Coronary artery (tissue), 2 donors: ENCODE results near the gene KNOP1.

Experiments
- DNase-seq: peaks from one replicate; pipeline ENCODE4 v3.0.0-alpha.2; 2017; ENCODE audit warnings: low spot score
- H3K27ac ChIP-seq, 2 donors: fragments of 200-600 bp; sonication (generic); one replicate each; pipeline ENCODE4 v1.5.1; 2016 to 2019
- H3K4me3 ChIP-seq: fragments of 200-600 bp; sonication (generic); 2 replicates; pipeline ENCODE4 v1.5.1; 2016; ENCODE audit warnings: mild to moderate bottlenecking, moderate library complexity
- TF ChIP-seq, protein P1 (sequence below): fragments of 200-600 bp; sonication (generic); IDR thresholded peaks from one replicate; pipeline ENCODE4 v1.5.1; 2019; ENCODE audit warnings: antibody characterized with exemption

Gene KNOP1

GRCh38 chr16:19657831-19658230 lies 60.2 kb downstream of the KNOP1 start:
- H3K27ac ChIP-seq, result no peak overlapping the region
- H3K4me3 ChIP-seq, result no peak overlapping the region
- no peak for DNase-seq
- TF ChIP-seq, protein P1, sequence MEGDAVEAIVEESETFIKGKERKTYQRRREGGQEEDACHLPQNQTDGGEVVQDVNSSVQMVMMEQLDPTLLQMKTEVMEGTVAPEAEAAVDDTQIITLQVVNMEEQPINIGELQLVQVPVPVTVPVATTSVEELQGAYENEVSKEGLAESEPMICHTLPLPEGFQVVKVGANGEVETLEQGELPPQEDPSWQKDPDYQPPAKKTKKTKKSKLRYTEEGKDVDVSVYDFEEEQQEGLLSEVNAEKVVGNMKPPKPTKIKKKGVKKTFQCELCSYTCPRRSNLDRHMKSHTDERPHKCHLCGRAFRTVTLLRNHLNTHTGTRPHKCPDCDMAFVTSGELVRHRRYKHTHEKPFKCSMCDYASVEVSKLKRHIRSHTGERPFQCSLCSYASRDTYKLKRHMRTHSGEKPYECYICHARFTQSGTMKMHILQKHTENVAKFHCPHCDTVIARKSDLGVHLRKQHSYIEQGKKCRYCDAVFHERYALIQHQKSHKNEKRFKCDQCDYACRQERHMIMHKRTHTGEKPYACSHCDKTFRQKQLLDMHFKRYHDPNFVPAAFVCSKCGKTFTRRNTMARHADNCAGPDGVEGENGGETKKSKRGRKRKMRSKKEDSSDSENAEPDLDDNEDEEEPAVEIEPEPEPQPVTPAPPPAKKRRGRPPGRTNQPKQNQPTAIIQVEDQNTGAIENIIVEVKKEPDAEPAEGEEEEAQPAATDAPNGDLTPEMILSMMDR, result no peak

GRCh38 chr16:19655242-19655777 lies 62.7 kb downstream of the KNOP1 start:
- no peak overlapping the region for H3K27ac ChIP-seq
- TF ChIP-seq, protein P1, result no peak
- no peak for DNase-seq
- no peak overlapping the region for H3K4me3 ChIP-seq

- Histone ChIP-seq H3K4me3 (no peak overlapping the region), H3K27ac (no peak overlapping the region)
- TF ChIP-seq, protein P1, result no peak
- no peak for DNase-seq
Observed at GRCh38 chr16:19654147-19654546, 63.9 kb downstream of the KNOP1 start.
